Measurements from ENCODE around the gene UQCRC1.

UQCRC1 gene

GRCh38 chr3:48572517-48572916, 36.9 kb downstream of the UQCRC1 start:
- no peak for DNase-seq (ENCODE audit: low read depth, low spot score)

DNA sequence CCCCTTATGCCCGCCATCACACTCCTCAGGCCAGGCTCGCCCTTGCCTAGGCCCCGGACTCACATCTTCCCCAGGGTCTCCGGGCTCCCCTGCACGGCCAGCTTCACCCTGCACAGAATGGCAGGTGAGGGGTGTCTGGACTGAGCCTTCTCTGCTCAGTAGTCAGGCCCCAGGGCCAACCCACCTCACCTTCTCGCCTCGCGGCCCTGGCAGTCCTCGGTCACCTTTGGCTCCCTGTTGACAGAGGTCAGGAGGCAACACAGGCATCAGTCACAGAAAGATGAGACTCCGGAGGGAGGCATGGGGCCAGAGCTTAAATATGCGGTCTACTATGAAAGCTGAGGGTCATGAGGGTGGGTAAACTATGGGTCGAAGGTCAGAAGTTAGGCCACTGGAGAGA, 37.5 kb downstream of the UQCRC1 start:
- no peak for DNase-seq (ENCODE audit: low read depth, low spot score)

DNA sequence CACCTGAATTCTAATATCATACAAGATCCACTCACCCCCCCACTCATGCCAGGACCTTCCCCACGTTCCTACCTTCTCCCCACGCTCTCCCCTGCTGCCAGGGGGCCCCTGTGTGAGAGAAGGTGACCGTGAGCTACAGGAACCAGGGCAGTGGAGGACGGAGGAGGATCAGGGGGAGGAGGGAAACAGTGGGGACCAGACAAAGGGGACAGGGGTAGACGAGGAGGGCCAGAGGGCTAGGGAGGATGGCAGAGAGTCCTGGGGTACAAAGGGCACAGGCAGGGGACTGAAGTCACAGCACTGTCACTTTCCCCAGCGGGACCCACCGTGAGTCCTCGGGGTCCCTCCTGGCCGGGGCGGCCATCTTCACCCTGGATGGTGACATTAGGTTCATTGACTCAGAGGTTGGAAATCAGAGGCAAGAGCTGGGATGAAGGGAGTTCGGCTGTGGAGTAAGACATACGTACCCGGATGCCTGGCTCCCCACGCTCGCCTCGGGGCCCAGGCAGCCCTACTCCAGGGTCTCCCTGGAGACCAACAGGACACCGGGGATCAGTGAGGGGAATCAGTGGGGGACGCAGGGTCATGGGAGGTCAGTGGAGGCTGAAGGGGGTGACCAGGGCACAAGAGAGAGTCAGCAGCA, 39.5 kb downstream of the UQCRC1 start:
- no peak for DNase-seq (ENCODE audit: low read depth, low spot score)

GRCh38 chr3:48569400-48569799, 40.0 kb downstream of the UQCRC1 start:
- no peak for DNase-seq (ENCODE audit: low read depth, low spot score)

DNA sequence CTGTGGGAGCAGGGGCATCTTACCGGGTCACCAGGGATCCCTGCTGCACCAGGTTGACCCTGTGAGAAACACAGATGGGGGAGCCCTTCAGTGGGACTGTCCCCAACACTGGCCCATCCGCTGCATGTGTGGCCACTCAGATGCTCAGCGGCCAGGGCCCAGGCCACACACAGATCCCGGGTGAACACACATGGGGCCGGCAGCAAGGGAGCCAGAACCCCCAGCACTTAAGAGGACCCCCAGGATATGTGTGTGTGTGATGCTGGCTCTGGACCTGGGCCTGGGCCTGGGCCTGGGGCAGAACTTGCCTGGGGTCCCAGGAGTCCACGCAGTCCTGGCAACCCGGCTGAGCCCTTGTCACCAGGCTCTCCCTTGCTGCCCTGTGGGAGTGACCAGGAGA, 41.0 kb downstream of the UQCRC1 start:
- no peak for DNase-seq (ENCODE audit: low read depth, low spot score)

GRCh38 chr3:48567500-48567899, 41.9 kb downstream of the UQCRC1 start:
- DNase-seq (ENCODE audit: low read depth, low spot score): no peak

- no peak for DNase-seq (ENCODE audit: low read depth, low spot score)
Measured at GRCh38 chr3:48567090-48567489, 42.4 kb downstream of the UQCRC1 start.

GRCh38 chr3:48566401-48566760, 43.1 kb downstream of the UQCRC1 start:
- no peak for DNase-seq (ENCODE audit: low read depth, low spot score)

- no peak for DNase-seq (ENCODE audit: low read depth, low spot score)
Measured at GRCh38 chr3:48565591-48566400, 43.6 kb downstream of the UQCRC1 start.

DNA sequence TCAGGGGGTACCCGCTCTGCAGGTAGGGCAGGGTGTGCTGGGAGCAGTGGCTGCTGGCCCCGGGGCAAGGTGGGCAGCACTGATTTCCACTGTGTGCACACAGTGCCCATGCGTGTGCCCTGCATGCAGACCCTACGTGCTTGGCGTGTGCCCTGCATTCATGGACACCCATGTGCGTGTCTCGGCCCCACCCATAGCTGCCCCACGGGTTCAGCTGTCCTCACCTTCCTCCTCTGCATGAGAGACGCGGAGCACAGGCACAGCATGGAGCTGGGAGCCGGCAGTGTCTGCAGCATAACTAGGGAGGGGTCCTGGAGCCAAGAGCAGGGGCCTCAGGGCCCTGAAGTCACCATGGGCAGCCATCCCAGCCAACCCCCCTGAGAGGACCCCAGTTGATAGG, 44.3 kb downstream of the UQCRC1 start:
- no peak for DNase-seq (ENCODE audit: low read depth, low spot score)

DNA sequence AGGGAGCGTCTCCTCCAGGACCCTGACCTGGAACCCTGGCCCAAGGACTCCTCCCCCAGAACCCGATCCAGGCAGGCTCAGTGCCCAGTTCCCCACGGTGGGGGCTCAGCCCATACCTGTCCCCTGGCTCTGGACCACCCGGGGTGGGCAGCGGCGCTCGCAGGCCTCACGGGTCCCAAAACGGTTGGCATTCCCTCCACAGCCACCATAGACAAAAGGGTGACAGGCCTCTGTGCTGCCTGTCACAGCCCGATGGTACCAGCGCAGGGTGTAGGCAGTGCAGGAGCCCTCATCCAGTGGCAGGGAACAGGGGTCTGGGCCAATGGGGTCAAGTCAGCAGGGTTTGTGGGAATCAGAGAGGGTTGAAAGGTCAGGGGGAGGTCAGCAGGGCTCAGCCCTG, 44.8 kb downstream of the UQCRC1 start:
- DNase-seq (ENCODE audit: low read depth, low spot score): no peak

DNA sequence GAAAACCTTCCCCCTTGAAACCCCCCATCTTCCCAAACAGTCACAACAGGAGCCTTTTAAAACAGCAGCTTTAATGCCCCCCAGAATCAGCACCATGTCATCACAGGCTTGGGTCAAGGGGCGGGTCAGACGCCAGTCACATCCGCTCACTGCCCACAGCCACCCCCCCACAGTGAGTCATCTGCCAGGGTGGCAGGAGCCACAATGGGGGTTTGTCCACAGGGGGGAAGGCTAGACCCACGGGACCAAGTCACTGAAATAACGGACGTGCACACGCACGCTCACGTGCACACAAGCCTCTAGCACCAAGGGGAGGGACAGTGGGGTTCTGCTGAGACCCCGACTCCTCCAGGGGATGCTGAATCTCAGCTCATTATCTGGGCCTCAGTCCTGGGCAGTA, 45.4 kb downstream of the UQCRC1 start:
- no peak for DNase-seq (ENCODE audit: low read depth, low spot score)

DNA sequence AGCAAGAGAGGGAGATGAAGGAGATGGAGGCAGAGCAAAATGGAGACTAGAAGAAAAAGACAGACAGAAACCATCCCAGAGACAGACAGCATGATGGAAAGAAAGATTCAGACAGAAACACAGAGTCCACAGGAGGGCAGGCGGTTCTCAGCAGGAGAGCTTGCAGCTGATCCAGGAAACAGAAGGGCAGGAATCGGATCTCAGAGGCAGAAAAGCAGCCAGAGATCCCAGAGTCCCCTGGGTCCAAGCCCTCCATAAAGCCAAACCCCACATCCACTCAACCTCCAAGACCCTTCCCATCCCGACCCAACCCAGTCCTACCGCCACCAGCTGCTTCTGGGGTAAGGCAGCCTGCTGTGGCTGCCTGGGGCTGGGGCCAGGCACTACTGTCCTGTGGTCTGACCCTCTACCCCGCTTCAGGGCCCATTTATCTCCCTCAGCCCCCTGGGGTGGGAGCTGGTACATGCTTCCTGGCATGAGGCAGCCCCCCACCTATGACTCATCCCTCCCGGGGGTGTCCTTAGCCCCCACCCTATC, 46.0 kb downstream of the UQCRC1 start, which contains the start of gene UCN2:
TSS of gene UCN2 (minus strand) at position 400 of the 537 bp plus-strand sequence. CDS start 657 bp downstream, outside the sequence.
- DNase-seq (ENCODE audit: low read depth, low spot score): no peak

- no peak for DNase-seq (ENCODE audit: low read depth, low spot score)
Measured at GRCh38 chr3:48562367-48563095, 46.9 kb downstream of the UQCRC1 start.

- DNase-seq (ENCODE audit: low read depth, low spot score): peak; percentile 40
Measured at GRCh38 chr3:48561045-48561736, 48.3 kb downstream of the UQCRC1 start.

DNA sequence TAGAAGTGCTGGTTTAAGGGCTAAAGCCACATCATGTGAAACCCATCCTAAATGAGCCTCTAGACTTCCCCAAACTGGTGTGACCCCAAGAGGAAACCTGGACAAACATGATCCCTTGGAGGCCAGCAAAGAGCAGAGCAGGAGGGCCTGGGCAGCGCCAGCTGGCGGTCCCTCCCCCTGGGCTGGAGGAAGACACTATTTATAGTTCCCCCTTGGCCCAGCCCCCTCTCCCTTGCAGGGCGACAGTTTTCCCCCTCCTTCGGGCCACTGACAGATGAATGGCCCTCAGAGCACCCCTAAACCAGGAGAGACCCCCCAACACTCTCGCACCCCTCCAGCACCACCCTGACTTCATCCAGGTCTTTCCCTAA, 48.8 kb downstream of the UQCRC1 start:
- no peak for DNase-seq (ENCODE audit: low read depth, low spot score)

DNA sequence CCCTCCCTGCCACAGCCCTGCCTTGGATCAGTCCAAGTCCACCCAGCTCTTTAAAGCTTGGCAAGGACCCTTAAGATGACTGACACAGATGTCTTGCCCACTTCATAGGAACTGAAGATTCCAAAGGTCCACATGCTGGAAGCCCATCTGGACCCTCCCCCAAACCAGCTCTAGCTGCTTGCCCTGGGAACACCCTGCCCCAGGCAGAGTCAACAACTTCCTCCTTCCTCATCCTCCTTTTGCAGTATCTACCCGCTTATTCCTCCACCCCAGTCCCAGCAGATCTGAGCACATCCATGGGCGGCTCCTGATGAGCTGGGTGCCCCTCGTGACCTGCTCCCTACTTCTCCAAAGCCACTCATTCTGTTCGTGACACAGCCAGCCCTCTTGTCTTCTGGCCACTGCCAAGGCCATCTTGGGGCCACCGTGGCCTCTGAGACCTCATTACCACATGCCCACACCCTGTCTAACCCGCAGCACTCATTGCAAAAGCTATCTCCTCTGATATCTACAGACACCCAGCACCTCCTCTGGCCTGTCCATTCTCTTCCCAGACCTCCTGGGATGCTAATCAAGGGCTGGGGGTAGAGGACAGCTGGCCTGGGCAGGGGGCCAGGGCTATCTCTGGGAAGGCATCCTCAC, 50.8 kb downstream of the UQCRC1 start:
- no peak for DNase-seq (ENCODE audit: low read depth, low spot score)

- DNase-seq (ENCODE audit: low read depth, low spot score): peak; percentile 93
Measured at GRCh38 chr3:48556796-48557626, 52.4 kb downstream of the UQCRC1 start, which contains the start of gene PFKFB4. Gene PFKFB4 (minus strand): TSS chr3:48556803. CDS start chr3:48556777, 26 bp downstream.

- no peak for DNase-seq (ENCODE audit: low read depth, low spot score)
Measured at GRCh38 chr3:48555949-48556795, 53.3 kb downstream of the UQCRC1 start.

All from iPS DF 19.7 (cell line).